Hematopoietic multipotent progenitor cell treated with erythropoietin and hydrocortisone succinate and interleukin-3 and kit ligand, for 15 days (in vitro differentiated cells): ENCODE data around the gene NOL3.

Source experiments
- DNase-seq: peaks from one replicate; pipeline ENCODE4 v3.0.0-alpha.2; 2015; ENCODE audit warnings: low spot score

Gene NOL3

DNA sequence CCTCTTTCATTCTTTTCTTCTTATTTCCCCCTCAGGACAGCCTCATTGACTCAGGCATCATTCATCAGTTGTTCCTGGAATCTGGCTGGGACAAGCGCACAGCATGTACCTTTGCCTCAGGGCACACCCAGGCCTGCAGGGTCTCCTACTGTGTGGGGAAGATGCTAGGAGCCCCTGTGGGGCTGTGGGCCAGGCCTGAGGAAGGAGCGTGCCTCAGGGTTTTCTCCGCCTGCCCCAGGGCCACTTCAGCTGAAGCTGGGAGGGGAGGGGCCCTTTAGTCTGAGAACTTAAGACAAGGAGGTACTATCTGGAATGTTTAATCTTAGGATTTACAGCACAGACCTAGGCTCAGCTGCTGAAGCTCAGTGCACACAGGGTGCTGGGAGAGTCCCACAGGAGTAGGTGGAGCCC is 36.5 kb downstream of the NOL3 start:
- DNase-seq = no peak

- peak; percentile 63 for DNase-seq
Observed at GRCh38 chr16:67207249-67208091, 37.1 kb downstream of the NOL3 start.

GRCh38 chr16:67208154-67208896 is 38.0 kb downstream of the NOL3 start:
- DNase-seq = no peak

DNA sequence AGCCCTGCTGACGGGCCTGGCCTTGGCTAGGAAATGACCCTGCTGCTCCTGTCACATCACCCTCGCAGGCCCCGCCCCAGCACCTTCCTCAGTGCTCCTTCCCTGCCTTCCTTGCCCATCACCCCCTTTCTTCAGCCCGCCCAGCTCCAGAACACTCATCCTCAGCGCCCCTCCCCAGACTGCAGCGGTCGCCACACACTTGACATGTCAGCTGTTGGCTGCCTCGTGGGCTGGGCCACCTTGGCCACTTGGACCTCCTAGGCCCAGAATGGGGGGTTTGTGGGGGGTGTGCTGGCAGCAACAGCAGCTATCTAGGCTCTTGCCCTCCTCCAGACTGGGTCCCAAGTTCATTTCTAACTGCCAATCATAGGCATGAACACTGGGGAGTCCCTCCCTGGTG is 39.2 kb downstream of the NOL3 start:
- DNase-seq = no peak

GRCh38 chr16:67210069-67210937 is 40.0 kb downstream of the NOL3 start:
- DNase-seq = no peak

DNA sequence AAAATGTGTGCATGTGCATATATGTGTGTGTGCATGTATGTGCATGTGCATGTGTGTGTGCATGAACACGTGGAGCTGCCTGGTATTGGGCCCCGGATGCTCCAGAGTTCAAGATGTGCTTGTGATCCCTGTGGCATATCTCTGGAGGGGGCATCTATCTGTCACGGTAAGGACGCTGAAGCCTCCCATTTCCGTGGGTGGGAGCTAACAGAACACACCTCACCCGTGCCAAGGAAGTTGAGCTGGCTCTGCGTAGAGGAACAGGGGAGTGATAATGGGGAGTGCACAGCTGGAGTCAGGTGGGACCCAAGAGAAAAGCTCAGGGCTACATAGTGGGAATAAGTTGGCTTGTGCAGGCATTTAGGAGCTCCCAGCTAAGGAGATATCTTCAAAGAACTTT is 41.3 kb downstream of the NOL3 start:
- no peak for DNase-seq

GRCh38 chr16:67212766-67213165 is 42.4 kb downstream of the NOL3 start:
- DNase-seq = no peak

GRCh38 chr16:67213197-67214019 is 43.1 kb downstream of the NOL3 start:
- no peak for DNase-seq

GRCh38 chr16:67215706-67216105 is 45.4 kb downstream of the NOL3 start:
- DNase-seq = no peak

- DNase-seq = peak; percentile 66
Observed at GRCh38 chr16:67216612-67217490, 46.5 kb downstream of the NOL3 start.

- no peak for DNase-seq
Observed at GRCh38 chr16:67223992-67224391, 53.7 kb downstream of the NOL3 start.
